GM23248 (cell line): ENCODE measurements around the gene HOXD13.

Experiments
- EZH2 ChIP-seq: fragments of 200-600 bp; sonication (generic); IDR thresholded peaks from 2 replicates; pipeline ENCODE4 v1.6.1; 2018; ENCODE audit warnings: antibody characterized with exemption, mild to moderate bottlenecking; ENCODE audit not compliant: insufficient read depth, poor library complexity, severe bottlenecking
- EZH2phosphoT487 ChIP-seq: fragments of 200-600 bp; sonication (generic); IDR thresholded peaks from 2 replicates; pipeline ENCODE4 v1.6.1; 2018; ENCODE audit warnings: antibody characterized with exemption, moderate library complexity, mild to moderate bottlenecking, low read depth; ENCODE audit not compliant: insufficient read depth

GRCh38 chr2:176130957-176131847 is 38.7 kb downstream of the HOXD13 start:
- no peak for TF ChIP-seq EZH2phosphoT487
- TF ChIP-seq EZH2: no peak
